Endothelial cell of umbilical vein (primary cell): ENCODE measurements around the gene SOSTDC1. TPM values are rescaled to one million over a fixed set of nuclear protein-coding genes. Genes with fewer than 3 reads are reported as not detected.

Experiments used
- BruUV-seq: library from RNA; stranded (reverse); fragments of 400-500 nt; replicated peaks from 2 replicates; lab custom pipeline; 2021; lab: Mats Ljungman, UMichigan
- CTCF ChIA-PET: fragments of 300-600, 350-600 bp; sonication (Branson Sonifier 250); formaldehyde crosslinking; loops from one replicate; lab custom pipeline; 2021; ENCODE audit warnings: antibody characterized with exemption, inconsistent platforms; lab: Charles Lee
- POLR2A ChIA-PET: fragments of 300-600, 350-600 bp; sonication (Branson Sonifier 250); formaldehyde crosslinking; loops from one replicate; lab custom pipeline; 2021; ENCODE audit warnings: antibody characterized with exemption, inconsistent platforms; lab: Charles Lee
- DNase-seq: peaks from one replicate; pipeline ENCODE4 v3.0.0-alpha.2; 2011; ENCODE audit warnings: low read depth, low spot score
- FAIRE-seq: peaks from 2 replicates; lab custom pipeline; 2011; peaks lifted over from hg19 to GRCh38; lab: Jason Lieb, UNC
- H2AFZ ChIP-seq: 2 replicates; pipeline ENCODE4 v1.6.0; 2012; ENCODE audit warnings: low read depth, low read length, control low read depth, inconsistent platforms
- H3K27ac ChIP-seq: 2 replicates; pipeline ENCODE4 v1.5.1; 2011; ENCODE audit warnings: low read depth, mild to moderate bottlenecking, control low read depth, low read length, moderate library complexity; ENCODE audit not compliant: insufficient read depth
- H3K27me3 ChIP-seq, 2 experiments: 2 replicates each; pipeline versions ENCODE4 v1.6.0 to v1.6.1; 2011; ENCODE audit warnings: low read length in 2 of 2, mixed read lengths in 1 of 2; ENCODE audit not compliant: control insufficient read depth in 2 of 2, insufficient read depth in 2 of 2
- H3K36me3 ChIP-seq, 2 experiments: 2 replicates in 1 of 2; 3 replicates in 1 of 2; pipeline ENCODE4 v1.5.1; 2011; ENCODE audit warnings: low read length in 2 of 2, mild to moderate bottlenecking in 1 of 2, moderate library complexity in 1 of 2; ENCODE audit not compliant: control insufficient read depth in 2 of 2, insufficient read depth in 2 of 2; ENCODE audit errors: extremely low read depth in 1 of 2
- H3K4me1 ChIP-seq: 3 replicates; pipeline ENCODE4 v1.5.1; 2011; ENCODE audit warnings: mild to moderate bottlenecking, low read length; ENCODE audit not compliant: control insufficient read depth, insufficient read depth; ENCODE audit errors: extremely low read depth
- H3K4me2 ChIP-seq: 2 replicates; pipeline ENCODE4 v1.6.1; 2011; ENCODE audit warnings: low read length, control low read depth, mixed read lengths; ENCODE audit not compliant: insufficient read depth
- H3K4me3 ChIP-seq, 3 experiments: fragments of 200-600 bp in 1 of 3; sonication (generic), shearing (Covaris generic) in 1 of 3; replicated peaks in 1 of 3; 2 replicates each; pipeline ENCODE4 v1.5.1; 2011 to 2016; ENCODE audit warnings: control low read depth in 3 of 3, low read length in 3 of 3, mild to moderate bottlenecking in 2 of 3, inconsistent platforms in 1 of 3, low read depth in 1 of 3, moderate library complexity in 1 of 3; ENCODE audit not compliant: insufficient read depth in 1 of 3
- H3K79me2 ChIP-seq: 2 replicates; pipeline ENCODE4 v1.6.0; 2012; ENCODE audit warnings: low read length, inconsistent platforms; ENCODE audit not compliant: control insufficient read depth, insufficient read depth
- H3K9ac ChIP-seq: replicated peaks from 2 replicates; pipeline ENCODE3; 2011; ENCODE audit warnings: low read length, control low read depth; ENCODE audit not compliant: insufficient read depth; ENCODE audit errors: extremely low read depth
- H3K9me1 ChIP-seq: replicated peaks from 3 replicates; pipeline ENCODE4 v1.6.0; 2011; ENCODE audit warnings: mild to moderate bottlenecking, low read length; ENCODE audit not compliant: control insufficient read depth, insufficient read depth; ENCODE audit errors: extremely low read depth
- H3K9me3 ChIP-seq: replicated peaks from 2 replicates; pipeline ENCODE4 v1.5.1; 2012; ENCODE audit warnings: low read length, inconsistent platforms; ENCODE audit not compliant: control insufficient read depth, insufficient read depth
- H4K20me1 ChIP-seq: replicated peaks from 2 replicates; pipeline ENCODE3; 2011; ENCODE audit warnings: mild to moderate bottlenecking, low read length; ENCODE audit not compliant: control insufficient read depth, insufficient read depth; ENCODE audit errors: extremely low read depth
- EZH2 ChIP-seq: IDR thresholded peaks from 2 replicates; pipeline ENCODE4 v1.6.1; 2012; ENCODE audit warnings: borderline replicate concordance, low read depth, mild to moderate bottlenecking, moderate library complexity, low read length, inconsistent platforms; ENCODE audit not compliant: severe bottlenecking
- FOS ChIP-seq: IDR thresholded peaks from 2 replicates; pipeline ENCODE4 v1.6.1; 2011; ENCODE audit warnings: mild to moderate bottlenecking, low read length, moderate library complexity, borderline replicate concordance; ENCODE audit not compliant: insufficient read depth
- MYC ChIP-seq: IDR thresholded peaks from one replicate; pipeline ENCODE4 v1.6.1; 2011; ENCODE audit warnings: mild to moderate bottlenecking, low read depth, low read length
- POLR2AphosphoS5 ChIP-seq: IDR thresholded peaks from 2 replicates; pipeline ENCODE4 v1.6.1; 2012; ENCODE audit warnings: low read depth, mild to moderate bottlenecking, control low read depth, low read length, moderate library complexity; ENCODE audit not compliant: insufficient read depth
- dilution Hi-C: fragments of 300-500 bp; cut with MboI; formaldehyde crosslinking; loops from one replicate; pipeline ENCODE4 v1.15.0; 2019; ENCODE audit warnings: low sequenced_read_pairs; ENCODE audit not compliant: extremely low pct_ligation_motif_present
- intact Hi-C: fragments of 100-400 bp; cut with micrococcal nuclease; formaldehyde crosslinking; loops from one replicate; pipeline ENCODE4 v1.10.0; 2022
- polyA plus RNA-seq, 4 experiments: library from polyadenylated mRNA; depleted of rRNA in 3 of 4; stranded (reverse) in 3 of 4; unstranded in 1 of 4; fragments of >200 nt; gene quantifications; 2 replicates each; pipeline versions ENCODE4 v1.2.1 to v1.2.3, GENCODE V29; 2011 to 2012; ENCODE audit warnings: missing spikeins in 1 of 4
- total RNA-seq: library from RNA; stranded (reverse); gene quantifications from 2 replicates; pipeline ENCODE4 v1.2.3, GENCODE V29; 2021
- TF ChIP-seq, protein P1 (sequence below), 2 donors: IDR thresholded peaks; 1 replicate in 1 of 2; 2 replicates in 1 of 2; pipeline ENCODE4 v1.5.1; 2011; ENCODE audit warnings: low read length in 2 of 2, mild to moderate bottlenecking in 2 of 2, moderate library complexity in 2 of 2, control low read depth in 1 of 2, inconsistent platforms in 1 of 2, low read depth in 1 of 2; ENCODE audit not compliant: insufficient read depth in 1 of 2; ENCODE audit errors: extremely low read depth in 1 of 2
- TF ChIP-seq, protein P2 (sequence below): IDR thresholded peaks from 2 replicates; pipeline ENCODE4 v1.6.1; 2011; ENCODE audit not compliant: insufficient read depth, insufficient read length

The SOSTDC1 gene
- total and polyA plus RNA-seq, 2 donors (not counting 3 experiments of a cell fraction or from before 2014, with no cell fraction given), result not detected

GRCh38 chr7:16430133-16430532, 35.4 kb downstream of the SOSTDC1 start:
- H3K9ac ChIP-seq, result no peak overlapping the region
- no peak for TF ChIP-seq FOS
- TF ChIP-seq, protein P1, sequence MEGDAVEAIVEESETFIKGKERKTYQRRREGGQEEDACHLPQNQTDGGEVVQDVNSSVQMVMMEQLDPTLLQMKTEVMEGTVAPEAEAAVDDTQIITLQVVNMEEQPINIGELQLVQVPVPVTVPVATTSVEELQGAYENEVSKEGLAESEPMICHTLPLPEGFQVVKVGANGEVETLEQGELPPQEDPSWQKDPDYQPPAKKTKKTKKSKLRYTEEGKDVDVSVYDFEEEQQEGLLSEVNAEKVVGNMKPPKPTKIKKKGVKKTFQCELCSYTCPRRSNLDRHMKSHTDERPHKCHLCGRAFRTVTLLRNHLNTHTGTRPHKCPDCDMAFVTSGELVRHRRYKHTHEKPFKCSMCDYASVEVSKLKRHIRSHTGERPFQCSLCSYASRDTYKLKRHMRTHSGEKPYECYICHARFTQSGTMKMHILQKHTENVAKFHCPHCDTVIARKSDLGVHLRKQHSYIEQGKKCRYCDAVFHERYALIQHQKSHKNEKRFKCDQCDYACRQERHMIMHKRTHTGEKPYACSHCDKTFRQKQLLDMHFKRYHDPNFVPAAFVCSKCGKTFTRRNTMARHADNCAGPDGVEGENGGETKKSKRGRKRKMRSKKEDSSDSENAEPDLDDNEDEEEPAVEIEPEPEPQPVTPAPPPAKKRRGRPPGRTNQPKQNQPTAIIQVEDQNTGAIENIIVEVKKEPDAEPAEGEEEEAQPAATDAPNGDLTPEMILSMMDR (IDR thresholded peaks at IDR 0.05; ENCODE audit: extremely low read depth in 1 of 2, insufficient read depth in 1 of 2, low read depth in 1 of 2, low read length in 2 of 2), result no peak
- TF ChIP-seq, protein P2, sequence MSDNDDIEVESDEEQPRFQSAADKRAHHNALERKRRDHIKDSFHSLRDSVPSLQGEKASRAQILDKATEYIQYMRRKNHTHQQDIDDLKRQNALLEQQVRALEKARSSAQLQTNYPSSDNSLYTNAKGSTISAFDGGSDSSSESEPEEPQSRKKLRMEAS, result no peak
- no peak for TF ChIP-seq EZH2
- no peak for TF ChIP-seq MYC
- TF ChIP-seq POLR2AphosphoS5, result no peak
- H3K27me3 ChIP-seq, result no peaks in the 10 kb centered on the region
- dilution Hi-C loops, result no loop called here
- no peak overlapping the region for H3K27ac ChIP-seq
- no peaks in the 10 kb centered on the region for H3K36me3 ChIP-seq
- no peaks in the 10 kb centered on the region for H3K4me1 ChIP-seq
- CTCF ChIA-PET, result interaction anchor here (1.0 to 8.4 kb wide), 2 partner anchors 9 to 134 kb away, joined by 3 to 67 read pairs; partner anchors contain the start of gene CRPPA
- H3K9me3 ChIP-seq, result no peaks in the 10 kb centered on the region
- POLR2A ChIA-PET, result no interaction called here
- no peak overlapping the region for H3K4me2 ChIP-seq
- no peaks in the 10 kb centered on the region for H3K9me1 ChIP-seq
- H4K20me1 ChIP-seq, result no peaks in the 10 kb centered on the region
- H2AFZ ChIP-seq, result no peak overlapping the region
- FAIRE-seq (no peak), DNase-seq (no peak)
- no TSS peak for BruUV-seq
- intact Hi-C loops, result loop anchor here (10.0 kb wide), 1 partner anchor 485 kb away; no protein-coding TSS in a partner anchor
- no peak overlapping the region for H3K4me3 ChIP-seq
- no peaks in the 10 kb centered on the region for H3K79me2 ChIP-seq
